ENCODE data around the gene IL12RB1.

DNA sequence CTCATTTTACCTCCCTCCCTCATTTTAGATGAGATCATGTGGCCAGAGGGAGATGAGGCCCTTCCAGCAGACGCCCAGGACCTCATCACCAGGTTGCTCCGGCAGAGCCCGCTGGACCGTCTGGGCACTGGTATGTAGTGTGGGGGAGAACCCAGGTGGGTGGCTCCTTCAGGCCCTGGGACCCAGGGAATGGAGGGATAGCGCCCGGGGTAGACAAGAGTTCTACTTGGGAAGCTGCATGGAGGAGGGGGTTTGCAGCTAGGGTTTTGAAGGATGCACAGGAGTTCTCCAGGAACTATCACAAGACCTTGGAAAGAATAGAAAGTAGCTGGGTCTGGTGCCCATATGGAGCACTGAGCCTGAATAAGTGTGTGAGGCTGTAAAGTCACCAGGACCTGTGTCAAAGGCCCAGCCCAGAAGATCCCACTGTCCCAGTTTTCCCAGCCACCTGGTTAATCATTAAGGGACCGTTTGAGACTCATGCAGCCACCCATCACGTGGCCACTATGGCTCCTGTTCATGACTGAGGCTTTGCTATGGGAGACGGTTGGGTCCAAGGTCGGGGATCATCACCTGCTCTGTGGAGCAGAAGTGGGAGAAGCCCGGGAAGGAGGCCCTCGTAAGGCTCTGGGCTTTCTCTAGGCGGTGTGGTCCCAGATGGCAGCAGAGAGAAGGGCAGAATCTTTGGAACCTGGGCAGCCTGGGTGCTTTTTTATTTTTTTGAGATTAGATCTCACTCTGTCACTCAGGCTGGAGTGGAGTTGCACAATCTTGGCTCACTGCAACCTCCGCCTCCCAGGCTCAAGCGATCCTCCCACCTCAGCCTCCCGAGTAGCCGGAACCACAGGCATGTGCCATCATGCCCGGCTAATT lies 49.2 kb upstream of the IL12RB1 start:
- no peak for TF ChIP-seq POLR2A (IDR thresholded peaks at IDR 0.05)
- TF ChIP-seq, protein P1, sequence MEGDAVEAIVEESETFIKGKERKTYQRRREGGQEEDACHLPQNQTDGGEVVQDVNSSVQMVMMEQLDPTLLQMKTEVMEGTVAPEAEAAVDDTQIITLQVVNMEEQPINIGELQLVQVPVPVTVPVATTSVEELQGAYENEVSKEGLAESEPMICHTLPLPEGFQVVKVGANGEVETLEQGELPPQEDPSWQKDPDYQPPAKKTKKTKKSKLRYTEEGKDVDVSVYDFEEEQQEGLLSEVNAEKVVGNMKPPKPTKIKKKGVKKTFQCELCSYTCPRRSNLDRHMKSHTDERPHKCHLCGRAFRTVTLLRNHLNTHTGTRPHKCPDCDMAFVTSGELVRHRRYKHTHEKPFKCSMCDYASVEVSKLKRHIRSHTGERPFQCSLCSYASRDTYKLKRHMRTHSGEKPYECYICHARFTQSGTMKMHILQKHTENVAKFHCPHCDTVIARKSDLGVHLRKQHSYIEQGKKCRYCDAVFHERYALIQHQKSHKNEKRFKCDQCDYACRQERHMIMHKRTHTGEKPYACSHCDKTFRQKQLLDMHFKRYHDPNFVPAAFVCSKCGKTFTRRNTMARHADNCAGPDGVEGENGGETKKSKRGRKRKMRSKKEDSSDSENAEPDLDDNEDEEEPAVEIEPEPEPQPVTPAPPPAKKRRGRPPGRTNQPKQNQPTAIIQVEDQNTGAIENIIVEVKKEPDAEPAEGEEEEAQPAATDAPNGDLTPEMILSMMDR (IDR thresholded peaks at IDR 0.05), result no peak

All from heart left ventricle (tissue), 13 donors.